GM18861 (cell line): ENCODE results near the gene WFS1.

ENCODE experiments used
- ATAC-seq: cut with Tn5 transposase; IDR thresholded peaks from one replicate; pipeline ENCODE4 v1.9.1; 2021; ENCODE audit not compliant: unreplicated experiment

The WFS1 gene

GRCh38 chr4:6259886-6260285 is 9.8 kb upstream of the WFS1 start:
- ATAC-seq = no peak

- ATAC-seq = no peak
Observed at GRCh38 chr4:6262176-6262575, 7.5 kb upstream of the WFS1 start.

DNA sequence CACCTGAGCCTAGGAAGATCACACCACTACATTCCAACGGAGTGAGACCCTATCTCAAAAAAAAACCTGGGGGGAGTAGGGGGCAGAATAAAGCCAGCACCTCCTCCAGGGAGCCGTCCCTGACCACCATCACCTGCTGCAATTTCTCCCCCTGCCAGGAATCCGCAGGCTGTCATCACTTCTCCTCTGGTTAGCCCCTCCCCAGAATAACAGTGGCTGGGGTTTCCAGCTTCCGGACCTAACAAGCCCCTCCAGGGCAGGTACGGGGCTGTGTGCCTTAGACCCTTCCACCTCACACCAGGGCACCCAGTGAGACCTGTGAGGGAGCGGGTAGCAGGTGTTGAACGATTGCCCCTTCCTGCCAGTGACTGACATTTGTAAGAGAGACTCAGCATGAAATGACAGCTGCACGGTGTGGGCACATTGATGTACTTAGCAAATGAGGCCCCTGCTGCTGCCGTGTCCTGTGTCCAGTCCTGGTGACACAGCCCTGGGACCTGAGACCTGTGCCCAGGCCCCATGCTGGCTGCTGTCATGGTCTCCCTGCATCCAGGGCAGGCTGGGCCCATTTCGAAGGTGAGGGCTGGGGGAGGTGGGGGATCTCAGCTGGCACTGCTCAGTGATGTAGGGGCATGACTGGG is 6.7 kb upstream of the WFS1 start:
- no peak for ATAC-seq

- no peak for ATAC-seq
Observed at GRCh38 chr4:6263526-6264224, 6.0 kb upstream of the WFS1 start.

DNA sequence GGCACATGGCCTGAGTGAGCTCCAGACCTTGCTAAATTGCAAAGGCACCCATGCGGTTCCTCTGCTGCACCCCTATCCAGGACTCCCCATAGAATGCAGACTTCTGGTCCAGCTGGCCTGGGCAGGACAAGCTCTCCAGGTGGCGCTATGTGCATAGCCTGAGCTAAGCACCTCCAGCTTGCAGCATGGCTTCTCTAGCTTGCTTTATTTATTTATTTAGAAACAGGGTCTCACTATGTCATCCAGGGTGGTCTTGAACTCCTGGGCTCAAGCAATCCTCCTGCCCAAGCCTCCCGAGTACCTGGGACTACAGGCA is 5.5 kb upstream of the WFS1 start:
- ATAC-seq = no peak

- ATAC-seq = no peak
Observed at GRCh38 chr4:6265546-6265945, 4.1 kb upstream of the WFS1 start.

GRCh38 chr4:6267573-6267972 is 2.1 kb upstream of the WFS1 start:
- no peak for ATAC-seq

DNA sequence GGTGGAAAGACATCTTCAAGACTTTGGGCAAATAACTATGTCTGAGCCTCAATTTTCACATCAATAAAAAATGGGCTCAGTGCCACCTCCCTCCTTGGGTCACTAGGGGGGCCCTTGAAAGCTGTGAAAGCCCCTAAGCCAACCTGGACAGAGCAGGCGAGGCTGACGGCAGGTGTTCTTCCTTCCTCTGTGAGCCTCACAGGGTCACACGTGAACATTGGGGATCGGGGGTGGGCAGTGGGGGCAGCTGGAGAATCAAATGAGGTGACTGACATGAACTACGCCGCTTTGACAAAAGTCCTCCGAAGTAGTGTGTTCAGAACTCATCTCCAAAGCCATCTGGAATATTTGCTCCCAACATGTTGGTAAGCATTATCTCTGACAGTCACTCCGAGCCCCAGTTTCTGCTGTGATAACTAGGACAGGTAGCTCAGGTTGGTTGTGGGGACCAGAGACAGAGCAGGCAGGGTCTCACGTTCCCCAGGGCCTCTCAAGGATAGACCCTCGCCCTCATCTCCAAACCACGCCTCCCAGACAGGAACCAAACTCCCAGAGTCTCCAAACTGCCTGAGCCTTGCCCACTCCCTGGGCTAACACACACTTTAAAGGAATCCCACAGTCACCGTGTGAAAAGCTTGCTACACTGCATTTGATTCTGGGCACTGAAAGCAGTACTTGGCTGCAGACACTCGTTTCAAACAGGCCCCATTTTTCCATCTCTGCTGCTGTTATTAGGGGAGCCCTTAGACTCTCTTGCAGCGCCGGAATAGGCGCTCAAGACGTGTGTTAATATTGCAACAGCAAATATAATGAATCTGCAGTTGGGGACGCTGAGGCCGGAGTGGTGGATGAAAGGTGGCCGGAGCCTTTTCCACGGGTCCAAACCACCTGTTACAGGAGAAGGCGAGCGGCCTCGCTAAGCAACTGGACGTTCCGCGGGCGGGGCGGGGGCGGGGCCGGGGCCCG is 717 bp upstream of the WFS1 start:
- no peak for ATAC-seq

- no peak for ATAC-seq
Observed at GRCh38 chr4:6270636-6271121, 1.0 kb downstream of the WFS1 start.

- no peak for ATAC-seq
Observed at GRCh38 chr4:6271206-6271605, 1.6 kb downstream of the WFS1 start.

DNA sequence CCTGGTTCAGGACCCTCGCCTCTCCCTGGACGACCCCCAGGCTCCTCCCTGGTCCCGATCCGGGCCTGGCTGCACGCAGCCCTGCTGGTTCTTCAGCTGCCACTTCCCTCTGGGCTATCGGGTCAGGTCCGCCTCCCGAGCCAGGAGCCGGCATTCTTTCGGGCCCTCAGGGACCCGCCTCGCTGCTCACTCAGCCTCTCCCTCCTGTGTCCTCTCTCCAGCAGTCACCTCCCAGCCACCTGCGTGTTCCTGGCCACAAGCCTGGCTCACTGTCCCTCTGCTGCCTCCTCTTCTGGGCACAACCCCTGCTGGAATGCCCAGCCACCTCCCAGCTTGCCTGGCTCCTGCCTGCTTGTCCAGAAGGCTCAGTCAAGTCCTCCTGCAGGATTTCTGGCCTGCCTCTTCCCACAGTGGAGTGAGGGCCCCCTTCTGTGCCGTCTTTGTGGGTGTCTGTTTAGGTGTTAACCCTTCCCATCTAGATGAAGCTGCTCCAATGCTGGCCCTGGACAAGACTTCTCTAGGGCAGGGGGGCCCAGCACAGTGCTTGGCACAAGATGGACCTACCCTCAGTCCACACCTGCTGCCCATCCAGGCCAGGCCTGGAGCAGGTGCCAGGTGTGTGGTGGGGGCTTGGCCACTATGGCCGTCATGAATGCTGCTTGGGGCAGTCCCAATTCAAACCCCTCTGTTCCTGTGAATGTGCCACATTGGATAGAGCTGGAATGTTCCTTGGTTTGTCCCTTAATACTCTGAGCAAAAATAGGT is 2.2 kb downstream of the WFS1 start:
- no peak for ATAC-seq

GRCh38 chr4:6272863-6273660 is 3.4 kb downstream of the WFS1 start:
- ATAC-seq = no peak

- ATAC-seq = no peak
Observed at GRCh38 chr4:6273661-6273990, 4.0 kb downstream of the WFS1 start.

- no peak for ATAC-seq
Observed at GRCh38 chr4:6275351-6275750, 5.7 kb downstream of the WFS1 start.

GRCh38 chr4:6275898-6276806 is 6.5 kb downstream of the WFS1 start:
- ATAC-seq = no peak

DNA sequence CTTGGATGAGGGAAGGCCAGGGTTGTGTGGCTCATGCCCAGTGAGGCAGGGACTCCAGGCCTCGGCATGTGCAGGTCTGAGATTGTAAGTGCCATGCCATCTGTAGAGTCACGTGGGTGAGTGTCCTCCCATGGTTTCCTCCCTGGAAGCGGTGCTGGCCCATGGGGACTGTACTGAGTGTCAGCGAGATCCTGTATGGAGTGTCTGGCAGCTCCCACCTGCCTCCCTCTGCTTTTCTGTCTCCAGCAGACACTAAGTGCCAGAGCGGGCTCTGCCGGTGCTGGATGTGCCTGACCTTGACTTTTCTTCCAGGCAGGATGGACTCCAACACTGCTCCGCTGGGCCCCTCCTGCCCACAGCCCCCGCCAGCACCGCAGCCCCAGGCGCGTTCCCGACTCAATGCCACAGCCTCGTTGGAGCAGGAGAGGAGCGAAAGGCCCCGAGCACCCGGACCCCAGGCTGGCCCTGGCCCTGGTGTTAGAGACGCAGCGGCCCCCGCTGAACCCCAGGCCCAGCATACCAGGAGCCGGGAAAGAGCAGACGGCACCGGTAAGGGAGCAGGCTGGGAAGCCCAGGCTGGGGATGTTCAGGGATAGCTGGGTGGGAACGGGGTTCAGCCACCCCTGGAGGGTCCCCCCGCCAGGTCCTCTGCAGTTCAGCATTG is 7.6 kb downstream of the WFS1 start:
- no peak for ATAC-seq

- ATAC-seq = no peak
Observed at GRCh38 chr4:6277935-6278800, 8.5 kb downstream of the WFS1 start.

DNA sequence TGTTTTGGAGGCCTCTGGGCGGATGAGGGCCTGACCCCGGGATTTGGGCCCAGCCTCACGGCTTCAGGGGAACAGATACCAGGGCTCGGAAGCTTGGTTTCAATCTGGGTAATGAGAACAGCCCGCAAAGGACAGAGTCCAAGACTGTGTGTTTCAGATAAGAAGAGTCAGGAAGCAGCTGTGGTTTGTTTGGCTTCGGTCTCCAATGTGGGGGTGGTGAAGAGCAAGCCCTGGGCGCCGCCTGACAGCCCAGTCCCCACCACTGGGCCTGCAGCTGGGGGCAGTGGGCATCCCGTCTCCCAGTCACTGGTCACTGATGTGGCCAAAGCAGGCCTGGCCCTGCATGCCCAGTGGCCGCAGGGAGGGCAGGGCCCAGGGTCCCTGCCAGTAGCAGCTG is 9.1 kb downstream of the WFS1 start:
- ATAC-seq = peak; percentile 94
